ENCODE data around the gene SHISA9.

SHISA9 gene

DNA sequence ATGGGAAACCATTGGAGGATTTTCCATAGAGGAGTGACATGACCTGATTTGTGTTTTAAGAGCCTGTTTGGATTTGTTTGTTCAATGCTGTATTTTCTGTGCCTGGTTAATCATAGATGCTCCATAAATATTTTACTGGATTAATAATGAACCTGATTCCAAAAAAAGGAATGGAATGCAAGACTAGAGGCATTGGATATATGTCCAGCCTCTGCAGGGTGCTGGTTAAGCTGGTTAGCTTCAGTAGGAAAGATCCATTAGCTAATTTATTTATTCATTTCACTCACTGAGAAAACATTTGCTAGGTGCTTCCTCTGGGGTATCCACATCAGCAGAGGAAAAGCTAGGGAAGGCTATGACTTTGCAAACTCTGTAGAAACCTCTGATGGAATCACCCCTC, 57.7 kb downstream of the SHISA9 start:
- no peak for DNase-seq

DNA sequence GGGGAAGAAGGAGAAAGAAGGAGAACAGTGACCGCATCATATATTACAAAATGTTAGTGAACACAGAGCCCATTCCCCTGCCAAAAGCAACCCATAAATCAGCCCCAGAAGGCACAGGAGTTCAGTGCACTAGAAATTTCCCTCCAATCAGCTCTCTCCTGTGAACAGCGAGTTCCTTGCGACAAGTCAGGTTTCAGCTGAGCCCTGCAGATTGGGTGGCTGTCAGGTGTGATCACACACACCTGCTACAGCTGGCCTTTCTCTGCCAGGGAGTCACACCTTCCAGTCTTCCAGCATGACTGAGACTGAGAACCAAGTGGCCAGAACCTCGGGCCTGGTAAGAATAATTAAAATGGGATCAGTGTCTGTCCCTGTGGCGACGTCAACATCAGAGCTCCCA, 60.2 kb downstream of the SHISA9 start:
- no peak for DNase-seq

DNA sequence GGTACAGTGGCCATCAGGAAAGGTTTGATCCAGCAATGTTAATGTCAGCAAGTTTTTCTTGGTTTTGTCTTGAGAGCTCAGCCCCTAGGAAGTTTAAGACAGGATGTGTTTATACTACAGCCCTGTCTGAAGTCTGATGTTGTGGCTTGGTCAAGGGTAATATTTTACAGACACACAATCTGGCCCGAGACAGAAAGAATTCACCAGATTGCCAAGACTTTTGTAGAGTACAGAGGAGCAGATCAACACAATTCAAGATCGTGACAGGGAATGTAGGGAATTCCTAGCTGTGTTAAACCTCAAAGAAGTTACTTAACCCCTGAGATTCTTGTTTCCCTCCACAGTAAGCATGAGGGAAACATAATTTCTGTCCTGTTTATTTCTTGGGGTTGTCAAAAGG, 63.1 kb downstream of the SHISA9 start:
- DNase-seq: no peak

DNA sequence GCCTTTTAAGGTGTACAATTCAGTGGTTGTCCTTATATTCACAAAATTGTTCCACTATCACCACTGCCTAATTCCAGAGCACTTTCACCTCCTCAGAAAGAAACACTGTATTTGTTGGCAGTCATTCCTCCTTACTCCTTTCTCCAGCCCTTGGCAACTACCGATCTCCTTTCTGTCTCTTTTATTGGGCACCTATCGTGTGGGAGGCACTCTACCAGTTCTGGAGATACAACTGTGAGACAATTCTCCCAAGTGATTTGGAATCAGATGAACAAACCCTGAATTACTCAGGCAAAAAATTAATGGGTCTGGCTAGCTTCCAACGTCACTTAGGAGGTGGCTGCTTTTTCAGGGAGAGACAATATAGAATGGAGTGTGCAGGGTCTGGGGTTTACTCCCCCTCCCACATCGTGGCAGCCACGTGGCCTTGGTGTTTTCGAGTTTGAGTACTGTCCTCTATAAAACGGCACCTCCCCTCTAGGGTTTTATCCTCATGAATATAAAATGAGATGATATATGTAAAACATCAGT, 63.9 kb downstream of the SHISA9 start:
- no peak for DNase-seq

DNA sequence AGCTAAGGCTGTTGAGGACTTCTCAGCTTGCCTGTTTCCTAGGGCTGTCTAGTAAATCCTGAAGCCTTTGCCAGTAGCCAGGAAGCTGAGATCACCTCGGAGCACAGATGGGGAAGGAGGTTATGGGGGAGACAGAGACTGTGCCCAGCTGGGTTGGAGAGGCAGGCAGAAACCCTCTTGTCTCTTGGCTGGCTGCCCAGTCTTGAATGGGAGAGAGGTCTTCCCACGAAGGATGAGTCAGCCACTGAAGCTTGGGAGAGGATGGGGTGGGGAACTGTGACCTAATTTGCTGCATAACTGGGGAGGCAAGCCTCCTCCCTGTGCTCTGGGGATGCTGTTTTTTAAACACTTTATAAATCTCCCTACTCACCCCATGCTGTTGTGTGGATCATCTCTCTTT, 69.8 kb downstream of the SHISA9 start:
- DNase-seq: no peak

DNA sequence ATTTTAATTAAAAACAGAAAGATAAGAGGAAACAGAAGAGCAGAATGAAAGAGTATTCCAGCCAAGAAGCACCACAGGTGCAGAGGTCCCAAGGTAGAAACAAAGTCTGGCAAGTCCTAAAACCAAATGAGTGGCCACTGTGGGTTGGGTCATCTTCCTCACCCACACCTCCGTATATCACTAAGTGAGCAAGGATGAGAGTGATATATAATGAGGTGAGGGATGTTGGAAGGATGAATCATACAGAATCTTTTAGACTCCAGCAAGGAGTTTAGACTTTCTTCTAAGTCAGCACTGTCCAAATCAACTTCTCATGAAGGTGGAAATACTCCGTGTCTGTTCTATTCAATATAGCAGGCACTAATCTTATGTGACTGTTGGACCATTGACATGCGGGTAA, 70.8 kb downstream of the SHISA9 start:
- no peak for DNase-seq

DNA sequence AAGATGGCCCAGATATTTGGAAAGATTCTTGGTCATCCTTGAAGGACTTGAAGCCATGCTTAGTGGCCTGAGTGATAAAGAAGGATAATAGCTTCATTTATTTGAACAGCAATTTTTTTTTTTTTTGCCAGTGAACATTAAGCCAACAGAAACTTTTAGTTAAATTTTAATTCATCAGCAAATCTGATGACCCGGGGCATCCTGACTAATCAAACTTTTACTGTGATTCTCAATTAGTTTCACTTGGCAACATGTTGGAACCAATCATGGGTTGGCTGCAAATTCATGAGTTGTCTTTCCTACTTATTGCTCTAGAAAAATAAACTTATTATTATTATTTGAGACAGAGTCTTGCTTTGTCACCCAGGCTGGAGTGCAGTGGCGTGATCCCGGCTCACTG, 74.4 kb downstream of the SHISA9 start:
- DNase-seq: no peak

DNA sequence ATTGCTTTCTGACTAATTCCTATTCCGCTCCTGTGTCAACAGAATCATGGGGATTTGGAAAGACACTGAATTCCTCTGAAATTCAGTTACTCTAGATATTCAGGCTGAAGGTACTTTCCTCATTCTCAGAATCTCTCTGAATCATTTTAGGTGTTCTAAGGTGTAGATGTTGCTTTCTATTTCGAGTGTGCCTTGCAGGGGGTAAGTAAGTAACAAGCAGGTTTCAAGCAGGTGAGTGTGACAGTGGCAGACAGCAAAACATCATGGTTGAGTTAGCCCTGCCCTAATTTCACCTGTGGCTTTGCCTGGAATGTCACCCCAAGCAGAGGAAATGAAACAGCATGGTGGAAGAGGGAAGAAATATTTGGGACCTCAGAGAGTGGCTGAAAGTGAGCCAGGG, 75.1 kb downstream of the SHISA9 start:
- no peak for DNase-seq

DNA sequence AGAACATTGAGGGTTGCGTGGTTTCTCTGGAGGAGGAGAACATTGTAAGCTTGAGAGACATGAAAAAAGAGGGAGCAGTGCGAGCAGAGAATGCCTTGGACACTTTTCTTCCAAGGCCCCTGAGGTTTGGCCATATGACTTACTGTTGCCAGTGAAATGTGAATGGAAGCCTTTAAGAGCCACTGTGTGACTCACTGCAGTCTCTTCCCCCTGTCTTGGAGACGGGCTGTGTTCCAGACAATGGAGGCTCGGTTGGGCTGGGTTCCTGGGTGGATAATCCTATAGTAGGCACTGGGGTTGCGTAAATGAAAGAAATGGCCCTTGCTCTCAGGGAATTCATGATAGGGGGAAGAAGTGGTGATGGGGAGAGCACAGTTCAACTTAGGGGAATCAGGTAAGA, 75.5 kb downstream of the SHISA9 start:
- DNase-seq: no peak

DNA sequence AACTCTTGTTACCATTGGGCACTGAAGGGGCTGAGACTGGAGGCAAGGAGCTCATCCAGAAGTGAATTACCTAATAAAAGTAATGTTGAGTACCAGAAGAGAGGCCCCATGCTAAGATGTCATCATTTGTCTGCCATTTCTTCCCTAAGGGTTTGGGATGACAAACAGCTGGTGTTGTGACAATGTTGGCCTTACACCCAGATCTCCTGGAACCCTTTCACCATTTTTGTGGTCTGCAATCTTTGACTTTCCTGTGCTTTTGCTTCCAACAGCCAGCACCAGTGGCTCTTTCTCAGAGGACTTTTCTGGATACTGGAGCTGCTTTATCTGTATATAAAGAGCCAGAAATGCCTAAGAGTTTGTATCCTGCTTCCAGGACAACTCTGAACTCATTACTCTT, 84.1 kb downstream of the SHISA9 start:
- no peak for DNase-seq

DNA sequence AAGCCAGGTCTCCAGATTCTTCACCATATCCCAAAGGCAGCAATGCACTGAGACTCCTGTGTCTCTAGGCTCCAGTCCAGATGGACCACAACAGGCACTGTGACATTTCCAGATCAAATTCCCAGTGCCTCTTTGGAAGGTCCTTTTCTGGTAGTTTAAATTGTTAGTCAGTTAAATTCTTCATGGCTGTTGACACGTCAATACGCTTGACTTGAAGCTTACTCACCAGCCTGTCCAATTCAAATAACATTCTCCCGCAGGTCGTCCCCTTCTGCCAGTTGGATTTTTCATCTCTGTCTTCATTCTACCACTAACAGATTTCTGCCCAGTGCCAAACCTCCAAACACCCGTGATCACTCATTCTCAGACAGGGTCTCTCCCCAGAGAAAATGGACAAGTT, 86.7 kb downstream of the SHISA9 start:
- DNase-seq: no peak

DNA sequence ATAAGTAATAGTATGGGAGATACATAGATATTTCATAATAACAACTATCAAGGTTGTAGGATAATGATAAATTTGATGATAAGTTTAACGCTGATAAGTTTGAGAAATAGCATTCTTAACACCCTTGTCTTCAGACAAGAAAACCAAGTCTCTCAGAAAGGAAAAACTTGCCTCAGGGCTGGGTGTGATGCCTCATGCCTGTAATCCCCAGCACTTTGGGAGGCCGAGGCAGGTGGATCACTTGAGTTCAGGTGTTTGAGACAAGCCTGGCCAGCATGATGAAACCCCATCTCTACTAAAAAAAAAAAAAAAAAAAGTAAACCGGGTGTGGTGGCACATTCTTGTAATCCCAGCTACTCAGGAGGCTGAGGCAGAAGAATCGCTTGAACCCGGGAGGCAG, 90.7 kb downstream of the SHISA9 start:
- DNase-seq: no peak

DNA sequence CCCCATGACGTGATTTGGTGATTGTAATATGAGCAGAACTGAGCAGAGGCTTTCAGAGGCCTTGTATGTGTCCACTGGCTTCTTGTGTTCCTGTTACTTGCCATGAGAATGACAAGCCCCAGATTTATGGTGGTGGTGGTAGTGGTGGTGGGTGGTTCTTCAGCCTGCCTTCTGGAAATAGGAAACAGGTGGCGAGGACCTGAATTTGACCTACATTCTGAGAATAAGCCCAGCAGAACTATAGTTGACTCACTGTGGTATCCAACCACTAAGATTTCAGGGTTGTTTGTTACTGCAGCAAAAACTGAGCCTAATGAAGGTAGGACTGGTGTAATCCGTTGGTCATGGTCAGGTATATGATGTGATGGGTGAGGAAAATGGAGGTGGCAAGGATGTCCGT, 93.0 kb downstream of the SHISA9 start:
- DNase-seq: no peak

DNA sequence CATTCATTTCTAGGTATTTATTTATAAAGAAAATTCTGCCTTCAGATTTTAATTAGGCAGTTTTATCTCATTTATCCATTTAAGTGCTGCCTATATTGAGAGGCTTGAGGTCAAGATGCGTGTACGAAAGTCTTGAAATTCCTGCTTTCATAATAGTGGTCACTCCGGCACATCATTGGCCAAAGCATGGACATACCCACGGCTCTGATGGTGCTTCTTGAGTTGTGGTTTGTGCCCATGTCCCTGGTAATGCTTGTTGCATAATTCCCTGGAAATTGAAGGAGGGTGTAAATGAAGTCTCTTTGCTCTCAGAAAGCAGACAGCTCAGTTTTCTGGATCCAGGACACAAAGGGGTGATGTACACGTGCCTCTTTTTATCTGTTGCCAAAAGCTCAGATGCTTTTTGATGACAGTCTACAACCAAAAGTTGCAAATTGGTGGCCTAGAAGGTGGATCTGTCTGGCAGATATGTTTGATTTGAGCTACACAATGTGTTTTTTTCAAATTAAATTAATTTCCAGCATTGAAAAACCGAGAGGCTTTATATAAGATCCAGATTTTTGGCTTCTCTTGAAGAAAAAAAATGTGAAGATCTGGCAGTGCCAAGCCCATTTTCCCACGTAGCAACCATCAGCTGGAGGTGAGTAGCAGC, 94.4 kb downstream of the SHISA9 start:
- no peak for DNase-seq

DNA sequence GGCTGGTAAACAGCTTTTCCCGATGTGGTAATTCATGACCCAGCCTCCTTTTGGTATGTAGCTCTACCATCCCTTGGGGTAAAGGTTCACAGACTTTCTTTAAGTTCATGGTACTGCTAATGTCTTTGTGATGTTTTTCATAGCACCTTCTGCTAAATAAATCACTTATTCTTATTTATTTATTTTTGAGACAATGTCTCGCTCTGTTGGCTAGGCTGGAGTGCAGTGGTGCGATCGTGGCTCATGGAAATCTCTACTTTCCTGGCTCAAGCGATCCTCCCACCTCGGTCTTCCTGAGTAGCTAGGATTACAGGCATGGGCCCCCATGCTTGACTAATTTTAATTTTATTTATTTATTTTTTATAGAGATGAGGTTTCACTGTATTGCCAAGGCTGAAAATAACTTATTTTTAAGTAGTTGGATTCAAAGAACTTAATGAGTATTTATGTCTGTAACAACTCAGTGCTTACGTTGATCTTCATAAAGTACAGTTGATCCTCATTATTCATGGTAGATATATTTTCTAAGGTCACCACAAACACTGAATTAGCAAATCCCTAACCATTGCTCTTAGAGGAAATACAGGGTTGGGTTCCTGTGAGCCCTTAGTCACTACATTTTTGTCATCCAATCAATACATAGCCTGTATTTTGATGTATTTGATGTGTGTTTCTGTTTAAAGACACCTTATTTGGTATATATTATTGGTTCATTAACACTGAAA, 97.1 kb downstream of the SHISA9 start:
- DNase-seq: no peak

DNA sequence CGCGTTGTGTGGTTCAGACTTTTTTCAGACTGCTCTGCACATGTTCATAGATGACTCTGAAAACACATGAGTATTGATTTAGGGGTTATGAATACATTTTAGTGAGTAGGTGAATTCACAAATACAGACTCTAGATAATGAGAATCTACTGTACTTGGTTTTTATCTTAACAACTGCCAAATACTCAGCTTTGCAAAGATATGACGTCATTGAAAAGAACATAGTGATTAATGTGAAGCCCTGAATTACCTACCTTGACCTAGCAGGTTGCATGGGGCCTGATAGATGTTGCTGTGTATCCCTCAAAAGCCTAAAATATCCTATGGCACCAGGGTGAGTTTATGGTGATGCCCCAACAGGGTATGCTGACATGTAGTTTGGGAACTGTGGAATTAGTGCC, 98.0 kb downstream of the SHISA9 start:
- DNase-seq: no peak

DNA sequence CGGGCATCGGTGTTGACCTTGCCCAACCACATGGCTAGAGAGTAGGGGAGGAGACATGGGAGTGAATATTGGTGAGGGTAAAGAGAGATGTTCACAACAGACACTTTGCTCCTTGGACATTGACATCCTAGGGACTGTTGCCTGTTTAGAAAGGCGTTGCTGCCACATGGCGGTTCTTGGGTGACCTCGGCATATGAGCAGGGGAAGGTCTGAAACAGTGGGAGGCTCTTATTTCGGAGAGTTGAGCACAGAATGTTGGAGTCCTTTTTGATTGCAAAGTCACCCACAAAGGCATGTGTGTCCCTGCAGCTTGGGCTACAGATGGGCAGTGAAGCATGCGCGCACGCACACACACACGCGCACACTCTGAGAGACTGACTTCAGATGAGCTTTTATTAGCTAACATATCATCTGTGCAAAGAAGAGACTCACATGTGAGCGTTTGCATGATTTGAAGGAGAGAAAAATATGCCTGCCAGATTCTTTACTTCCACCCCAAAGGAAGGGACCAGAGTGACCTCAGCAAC, 104.4 kb downstream of the SHISA9 start:
- no peak for DNase-seq

DNA sequence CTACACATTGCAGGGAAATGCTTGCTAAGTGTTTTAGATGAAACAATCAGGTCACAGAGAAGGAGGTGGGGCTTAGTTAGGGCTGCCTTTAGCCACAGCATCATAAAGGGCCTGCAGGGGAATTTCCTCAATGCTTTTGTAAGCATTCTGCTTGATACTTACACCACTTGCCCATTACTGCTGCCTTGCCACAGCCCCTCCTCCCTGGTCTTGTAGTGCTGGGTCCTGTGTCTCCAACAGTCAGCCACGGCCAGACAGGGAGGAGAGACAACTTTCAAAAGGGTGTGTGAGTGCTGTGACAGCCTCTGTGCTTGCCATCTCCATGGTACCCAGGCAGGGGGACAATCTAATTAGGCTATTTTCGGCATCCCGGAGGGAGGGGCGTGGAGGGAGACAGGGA, 111.2 kb downstream of the SHISA9 start:
- no peak for DNase-seq

DNA sequence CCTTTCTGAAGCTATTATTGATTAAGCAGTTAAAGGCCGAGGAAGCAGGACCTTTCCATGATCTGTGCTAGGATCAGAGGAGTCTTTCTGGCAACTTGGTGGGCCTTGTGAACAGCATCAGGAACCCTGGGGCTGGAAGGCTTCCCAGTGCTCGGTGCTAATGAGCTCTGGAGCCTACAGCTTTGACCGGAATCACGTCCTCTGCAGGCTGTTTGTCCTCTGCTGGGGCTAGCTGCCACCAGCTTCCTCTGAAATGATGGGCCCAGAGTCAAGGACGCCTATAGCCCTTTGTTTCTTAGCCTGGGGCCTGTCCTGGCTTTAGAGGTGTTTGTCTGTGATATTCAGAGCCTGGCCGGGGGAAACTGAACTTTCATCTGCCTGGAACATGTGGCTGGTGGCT, 111.6 kb downstream of the SHISA9 start:
- DNase-seq: no peak

DNA sequence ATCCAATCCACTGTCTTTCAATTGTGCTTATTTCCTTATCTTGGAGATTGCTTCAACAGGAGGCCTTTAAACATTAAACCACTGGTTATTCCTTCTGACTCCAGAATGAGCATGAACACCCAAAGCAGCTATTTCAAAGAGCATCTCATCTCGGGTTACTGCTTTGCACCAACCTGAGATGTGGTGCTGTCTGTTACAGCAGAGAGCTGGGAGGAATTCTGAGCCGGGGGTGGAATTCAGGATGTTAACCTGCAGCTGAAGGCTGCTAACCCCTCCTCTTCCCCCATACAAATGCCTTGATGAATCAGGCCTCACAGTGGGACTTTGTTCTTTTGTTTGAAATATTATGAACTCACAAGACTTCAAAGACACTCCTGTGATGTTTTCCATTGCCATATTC, 113.1 kb downstream of the SHISA9 start:
- DNase-seq: no peak

DNA sequence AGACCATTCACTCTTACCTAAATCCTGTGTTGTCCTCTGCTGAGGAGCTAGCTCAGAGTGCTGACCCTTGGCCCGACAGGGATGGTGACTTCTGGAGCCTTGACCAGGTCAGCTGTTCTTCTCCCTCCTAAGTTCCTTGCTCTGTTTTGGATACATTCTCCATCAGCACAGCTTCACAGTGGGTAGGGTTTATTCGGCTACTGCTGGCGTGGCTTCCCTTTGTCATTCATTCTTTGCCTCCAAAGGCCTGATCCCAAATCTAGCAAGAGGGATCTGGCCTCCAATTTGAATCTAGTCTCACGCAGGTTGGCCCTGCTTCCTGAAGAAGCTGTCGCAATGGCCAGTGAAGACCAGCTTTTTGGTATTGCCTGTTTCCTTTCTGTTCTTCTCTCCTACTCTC, 116.6 kb downstream of the SHISA9 start:
- no peak for DNase-seq

DNA sequence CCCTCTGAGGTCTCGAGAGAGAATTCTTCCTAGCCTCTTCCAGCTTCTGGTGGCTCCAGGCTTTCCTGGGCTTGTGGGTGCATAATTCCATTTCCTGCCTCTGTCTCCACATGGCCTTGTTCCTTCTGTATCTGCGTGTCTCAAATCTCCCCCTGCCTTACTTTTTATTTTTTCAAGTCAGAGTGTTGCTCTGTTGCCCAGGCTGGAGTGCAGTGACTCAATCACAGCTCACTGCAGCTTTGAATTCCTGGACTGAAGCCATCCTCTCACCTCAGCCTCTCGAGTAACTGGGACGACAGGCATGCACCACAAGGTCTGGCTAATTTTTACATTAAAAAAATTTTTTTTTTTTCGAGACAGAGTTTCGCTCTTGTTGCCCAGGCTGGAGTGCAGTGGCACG, 120.6 kb downstream of the SHISA9 start:
- DNase-seq: no peak

DNA sequence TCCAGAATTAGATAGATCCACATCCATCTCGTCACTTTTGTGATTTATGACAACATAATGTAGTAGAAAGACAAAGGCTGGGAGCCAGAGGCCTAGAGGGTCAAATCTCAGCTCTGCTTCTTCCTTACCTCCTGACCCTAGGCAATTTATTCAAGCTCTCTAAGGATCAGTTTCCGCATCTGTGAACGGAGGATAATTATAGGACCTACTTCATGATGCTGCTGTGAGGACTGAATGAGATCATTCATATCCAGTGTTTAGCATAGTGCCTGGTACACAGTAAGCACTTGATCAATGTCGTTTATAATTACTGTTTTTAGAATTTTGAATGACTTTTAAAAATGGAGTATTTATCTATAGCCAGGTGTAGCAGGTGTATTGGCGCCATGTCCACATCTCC, 128.4 kb downstream of the SHISA9 start:
- DNase-seq: no peak

DNA sequence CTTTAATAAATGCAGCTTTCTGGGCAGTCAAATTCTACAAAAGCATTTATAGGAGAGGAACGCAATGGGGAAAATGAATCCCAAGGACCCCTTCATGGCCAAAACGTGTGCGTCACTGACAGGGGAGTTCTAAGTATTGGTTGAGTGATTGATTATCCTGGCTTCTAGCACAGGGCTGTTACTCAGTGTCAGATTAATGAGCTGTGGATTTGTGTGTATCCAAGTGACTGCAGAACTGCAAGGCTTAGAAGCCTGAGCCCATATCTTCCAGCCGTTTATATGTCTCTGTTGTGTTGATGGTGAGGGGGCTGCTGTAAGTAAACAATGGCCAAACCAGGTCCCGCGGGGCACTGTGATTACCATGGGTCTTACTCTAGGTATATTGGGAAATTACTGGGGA, 129.4 kb downstream of the SHISA9 start:
- no peak for DNase-seq

DNA sequence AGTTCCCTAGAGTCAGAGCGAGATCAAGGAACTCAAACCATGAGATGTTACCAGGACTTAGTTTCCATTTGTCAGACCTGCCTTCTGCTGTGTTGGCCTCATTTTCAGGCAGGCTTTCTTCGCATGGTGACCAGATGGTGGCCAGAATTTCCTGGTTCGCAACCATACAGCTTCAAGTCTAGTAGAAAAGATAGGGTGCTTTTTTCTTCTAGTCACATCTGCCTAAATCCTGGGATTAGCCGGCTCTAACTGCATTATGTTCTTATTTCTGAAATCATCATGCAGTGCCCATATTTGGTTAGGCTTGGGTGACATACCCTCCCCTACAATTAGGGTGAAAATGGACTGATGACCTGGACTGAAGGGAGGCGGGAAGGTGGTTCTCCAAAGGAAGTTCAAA, 131.5 kb downstream of the SHISA9 start:
- DNase-seq: no peak

Measured in activated CD4-positive, alpha-beta T cell treated with anti-CD3 and anti-CD28 coated beads for 4 hours (primary cell).